Bronchial epithelial cell (primary cell): ENCODE results near the gene CALB2. TPM values are rescaled to one million over a fixed set of nuclear protein-coding genes. Genes with fewer than 3 reads are reported as not detected.

Experiments used
- DNase-seq: peaks from one replicate; pipeline ENCODE4 v3.0.0-alpha.2; 2010; ENCODE audit warnings: low read depth
- FAIRE-seq: peaks from 2 replicates; lab custom pipeline; 2011; peaks lifted over from hg19 to GRCh38; lab: Jason Lieb, UNC
- H3K27me3 ChIP-seq: 2 replicates; pipeline ENCODE4 v1.5.1; 2011; ENCODE audit warnings: low read length; ENCODE audit not compliant: control insufficient read depth, insufficient read depth
- H3K36me3 ChIP-seq: 2 replicates; pipeline ENCODE4 v1.5.1; 2011; ENCODE audit warnings: low read length; ENCODE audit not compliant: control insufficient read depth, insufficient read depth
- H3K4me3 ChIP-seq: 2 replicates; pipeline ENCODE4 v1.5.1; 2011; ENCODE audit warnings: mild to moderate bottlenecking, low read depth, low read length, control low read depth
- CTCF ChIP-seq: IDR thresholded peaks from 2 replicates; pipeline ENCODE4 v1.5.1; 2011; ENCODE audit warnings: mild to moderate bottlenecking, moderate library complexity, low read length, control low read depth, inconsistent platforms; ENCODE audit not compliant: insufficient read depth, severe bottlenecking
- total RNA-seq: library from RNA; depleted of rRNA; stranded (reverse); fragments of >200 nt; gene quantifications from 2 replicates; pipeline ENCODE4 v1.2.1, GENCODE V29; 2014

CALB2 gene
- total RNA-seq, 1 donor from 2014 or later = 0.26 TPM

GRCh38 chr16:71340406-71340805, 18.1 kb upstream of the CALB2 start:
- Histone ChIP-seq H3K4me3 (no peak overlapping the region), H3K36me3 (no peaks in the 10 kb centered on the region), H3K27me3 (peaks cover 3% of the 10 kb centered on the region)
- DNase-seq (no peak), FAIRE-seq (no peak)
- TF ChIP-seq CTCF = no peak

GRCh38 chr16:71341881-71342280, 16.6 kb upstream of the CALB2 start:
- peak; percentile 80 for FAIRE-seq
- TF ChIP-seq CTCF = no peak
- Histone ChIP-seq H3K36me3 (no peaks in the 10 kb centered on the region), H3K4me3 (no peak overlapping the region), H3K27me3 (peaks cover 3% of the 10 kb centered on the region)
- no peak for DNase-seq

GRCh38 chr16:71343078-71343477, 15.4 kb upstream of the CALB2 start:
- DNase-seq (no peak), FAIRE-seq (no peak)
- H3K27me3 ChIP-seq = peaks cover 3% of the 10 kb centered on the region
- no peaks in the 10 kb centered on the region for H3K36me3 ChIP-seq
- no peak overlapping the region for H3K4me3 ChIP-seq
- TF ChIP-seq CTCF = no peak

DNA sequence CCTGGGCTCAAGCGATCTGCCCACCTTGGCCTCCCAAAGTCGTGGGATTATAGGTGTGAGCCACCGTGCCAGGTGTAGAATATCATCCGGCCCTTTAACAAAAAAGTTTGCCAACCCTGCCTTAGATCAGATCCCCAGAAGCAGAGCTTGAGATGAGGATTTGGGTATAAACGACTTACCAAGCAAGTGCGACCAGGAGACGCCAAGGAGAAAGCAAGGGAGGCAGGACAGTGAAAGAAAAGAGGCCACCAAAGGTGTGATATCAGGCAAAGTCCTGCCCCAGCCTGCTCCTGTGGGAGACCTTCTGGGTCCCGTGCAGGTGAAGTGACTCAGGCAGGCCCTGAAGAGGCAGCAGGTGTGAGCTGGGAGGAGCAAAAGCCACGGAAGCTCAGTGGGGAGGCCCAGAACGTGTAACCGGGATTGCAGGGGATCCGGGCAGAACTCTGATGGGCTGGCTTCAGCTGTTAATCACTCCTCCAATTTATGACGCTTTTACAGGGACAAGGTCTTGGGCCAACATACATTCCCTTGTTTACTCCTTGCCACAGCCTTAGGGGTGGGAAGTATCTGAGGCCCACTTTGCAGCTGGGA, 14.1 kb upstream of the CALB2 start:
- peaks cover 3% of the 10 kb centered on the region for H3K27me3 ChIP-seq
- no peak overlapping the region for H3K4me3 ChIP-seq
- H3K36me3 ChIP-seq = no peaks in the 10 kb centered on the region
- TF ChIP-seq CTCF = no peak
- FAIRE-seq = peak; percentile 80
- peak; percentile 13 for DNase-seq

DNA sequence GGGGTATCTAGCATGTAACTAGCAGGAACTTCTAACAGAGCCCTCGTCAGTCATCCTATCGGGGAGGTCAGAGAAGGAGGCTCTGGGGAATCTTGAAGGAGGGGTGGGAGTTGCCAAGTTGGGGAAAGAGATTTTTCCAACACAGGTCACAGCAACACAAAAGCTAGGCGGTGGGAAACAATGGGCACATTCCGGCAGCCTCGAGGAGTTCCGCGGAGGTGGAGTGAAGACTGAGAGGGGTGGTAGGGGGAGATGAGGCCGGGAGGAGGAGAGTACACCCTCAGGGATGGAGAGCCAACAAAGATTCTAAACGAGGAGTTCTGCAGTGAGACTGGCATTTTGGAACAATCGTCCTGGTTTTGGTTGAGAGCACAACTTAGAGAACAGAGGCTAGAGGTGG, 13.5 kb upstream of the CALB2 start:
- no peak overlapping the region for H3K4me3 ChIP-seq
- peak; percentile 7 for FAIRE-seq
- no peak for TF ChIP-seq CTCF
- H3K27me3 ChIP-seq = peaks cover 3% of the 10 kb centered on the region
- H3K36me3 ChIP-seq = no peaks in the 10 kb centered on the region
- DNase-seq = no peak

DNA sequence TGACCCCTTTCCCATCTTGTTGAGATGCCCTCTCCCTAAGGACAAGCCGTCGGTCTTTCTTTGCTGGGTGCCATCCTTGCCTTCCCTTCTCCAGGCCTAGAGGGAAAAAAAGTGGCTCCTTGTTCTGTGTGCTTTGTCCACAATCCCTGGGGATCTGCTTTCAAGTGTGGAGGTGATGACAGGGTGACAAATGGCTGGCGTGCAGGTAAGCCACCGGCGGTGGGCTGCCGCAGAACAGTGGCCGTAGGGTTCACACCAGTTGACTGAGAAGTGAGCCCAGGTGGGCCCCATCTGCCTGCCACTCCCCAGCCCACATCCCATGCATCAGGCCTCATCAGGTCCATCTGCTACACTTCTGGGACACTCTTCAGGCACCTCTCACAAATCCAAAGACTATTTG, 11.4 kb upstream of the CALB2 start:
- Histone ChIP-seq H3K4me3 (no peak overlapping the region), H3K36me3 (no peaks in the 10 kb centered on the region), H3K27me3 (peaks cover 3% of the 10 kb centered on the region)
- FAIRE-seq (no peak), DNase-seq (no peak)
- TF ChIP-seq CTCF = no peak
